Left colon (tissue), 2 donors: ENCODE results near the gene GPR84. TPM values are rescaled to one million over a fixed set of nuclear protein-coding genes. Genes with fewer than 3 reads are reported as not detected.
"Not testable (repeated sequence)": the region's sequence is repeated elsewhere in the genome, so short reads cannot be mapped to it uniquely, and the experiment has no call there.

Experiments
- ATAC-seq: fragments of 200-7000 bp; cut with Tn5 transposase; one replicate; pipeline ENCODE4 v1.9.1; 2020; ENCODE audit warnings: mild to moderate bottlenecking, moderate library complexity
- DNase-seq, 2 donors: peaks; one replicate each; pipeline ENCODE4 v3.0.0-alpha.2; 2020
- intact Hi-C, 2 donors: fragments of 100-400 bp; cut with DNase I in 1 of 2; cut with micrococcal nuclease in 1 of 2; formaldehyde crosslinking; loops; one replicate each; pipeline versions ENCODE4 v1.11.2 to v1.14.0; 2022; cut with DNase I, micrococcal nuclease
- total RNA-seq, 2 donors: library from RNA; stranded (reverse); fragmentation: NEBNext Ultra II Directional; extraction: Animal tissue kit (Norgen Biotek cat#: 25700); gene quantifications; one replicate each; pipeline ENCODE4 v1.2.1, GENCODE V29; 2021
- donor health status: DM: no; HTN: no; CAD: no.
- donor health status: DM: yes; HTN: yes; CAD: no.

GPR84 gene
- total RNA-seq, 2 donors from 2014 or later = 0.50 TPM; not detected in 1

GRCh38 chr12:54360717-54361456 lies 3.4 kb downstream of the GPR84 start:
- ATAC-seq (peak; percentile 36), DNase-seq (peak in 1 of 2 donors; percentile 91)
- intact Hi-C loops = loop anchor here in 1 of 2 donors (5.0 to 10.0 kb wide), 2 partner anchors 64 to 136 kb away; no protein-coding TSS in a partner anchor

GRCh38 chr12:54359762-54360351 lies 4.4 kb downstream of the GPR84 start:
- no peak for ATAC-seq
- DNase-seq = no peak
- intact Hi-C loops = loop anchor here in 1 of 2 donors (5.0 to 10.0 kb wide), 2 partner anchors 63 to 135 kb away; no protein-coding TSS in a partner anchor

GRCh38 chr12:54358945-54359761 lies 5.1 kb downstream of the GPR84 start:
- ATAC-seq = peak; percentile 95
- peak; percentile 94 to 98 for DNase-seq
- intact Hi-C loops = no loop called here

GRCh38 chr12:54358191-54358944 lies 5.9 kb downstream of the GPR84 start:
- ATAC-seq (no peak), DNase-seq (peak; percentile 23 to 54)
- intact Hi-C loops = no loop called here

- no peak for ATAC-seq
- intact Hi-C loops = no loop called here
- no peak for DNase-seq
Observed at GRCh38 chr12:54357506-54358190, 6.6 kb downstream of the GPR84 start.

- DNase-seq = no peak
- intact Hi-C loops = no loop called here
- no peak for ATAC-seq
Observed at GRCh38 chr12:54356951-54357356, 7.3 kb downstream of the GPR84 start.

- no peak for DNase-seq
- intact Hi-C loops = no loop called here
- ATAC-seq = no peak
Observed at GRCh38 chr12:54356228-54356627, 8.1 kb downstream of the GPR84 start.

GRCh38 chr12:54355104-54355815 lies 9.0 kb downstream of the GPR84 start:
- intact Hi-C loops = no loop called here
- no peak for DNase-seq
- ATAC-seq = no peak

- intact Hi-C loops, ATAC-seq, DNase-seq: not testable (repeated sequence)
Observed at GRCh38 chr12:54354271-54354670, 10.0 kb downstream of the GPR84 start.

GRCh38 chr12:54352891-54353874 lies 11.1 kb downstream of the GPR84 start:
- intact Hi-C loops = no loop called here
- DNase-seq (no peak), ATAC-seq (peak; percentile 18)

GRCh38 chr12:54352022-54352531 lies 12.2 kb downstream of the GPR84 start:
- DNase-seq (peak; percentile 39 to 52), ATAC-seq (peak; percentile 12)
- intact Hi-C loops = no loop called here

- DNase-seq = no peak
- intact Hi-C loops = no loop called here
- ATAC-seq = no peak
Observed at GRCh38 chr12:54351341-54351740, 12.9 kb downstream of the GPR84 start.

GRCh38 chr12:54350743-54351142 lies 13.5 kb downstream of the GPR84 start:
- intact Hi-C loops = no loop called here
- no peak for ATAC-seq
- DNase-seq = no peak

- intact Hi-C loops = no loop called here
- DNase-seq (no peak), ATAC-seq (no peak)
Observed at GRCh38 chr12:54349679-54350078, 14.6 kb downstream of the GPR84 start.

- intact Hi-C loops = no loop called here
- ATAC-seq = no peak
Observed at GRCh38 chr12:54349036-54349435, 15.2 kb downstream of the GPR84 start.

More at GRCh38 chr12:54349036-54349435, 15.2 kb downstream of the GPR84 start:
- no peak for DNase-seq
